ENCODE results near the gene TANGO2.

Gene TANGO2

GRCh38 chr22:20086101-20086599 is 65.2 kb downstream of the TANGO2 start:
- no peak for DNase-seq (ENCODE audit: low read depth in 2 of 2)

- no peak for DNase-seq (ENCODE audit: low read depth in 2 of 2)
These were observed 65.9 kb downstream of the TANGO2 start for GRCh38 chr22:20086763-20087162.

- DNase-seq (ENCODE audit: low read depth in 2 of 2): no peak
These were observed 66.7 kb downstream of the TANGO2 start for GRCh38 chr22:20087319-20088262.

- no peak for DNase-seq (ENCODE audit: low read depth in 2 of 2)
These were observed 67.3 kb downstream of the TANGO2 start for GRCh38 chr22:20088263-20088648.

- DNase-seq (ENCODE audit: low read depth in 2 of 2): no peak
These were observed 68.5 kb downstream of the TANGO2 start for GRCh38 chr22:20089226-20089976.

GRCh38 chr22:20089977-20090729 is 69.2 kb downstream of the TANGO2 start:
- DNase-seq (ENCODE audit: low read depth in 2 of 2): no peak

GRCh38 chr22:20090730-20091240 is 69.9 kb downstream of the TANGO2 start:
- no peak for DNase-seq (ENCODE audit: low read depth in 2 of 2)

GRCh38 chr22:20091690-20092476 is 71.0 kb downstream of the TANGO2 start:
- no peak for DNase-seq (ENCODE audit: low read depth in 2 of 2)

- no peak for DNase-seq (ENCODE audit: low read depth in 2 of 2)
These were observed 71.6 kb downstream of the TANGO2 start for GRCh38 chr22:20092477-20092854.

- DNase-seq (ENCODE audit: low read depth in 2 of 2): no peak
These were observed 72.7 kb downstream of the TANGO2 start for GRCh38 chr22:20093418-20094196.

GRCh38 chr22:20094197-20094807 is 73.4 kb downstream of the TANGO2 start:
- no peak for DNase-seq (ENCODE audit: low read depth in 2 of 2)

- DNase-seq (ENCODE audit: low read depth in 2 of 2): no peak
These were observed 74.6 kb downstream of the TANGO2 start for GRCh38 chr22:20095521-20095920.

- no peak for DNase-seq (ENCODE audit: low read depth in 2 of 2)
These were observed 75.9 kb downstream of the TANGO2 start for GRCh38 chr22:20096574-20097420.

- no peak for DNase-seq (ENCODE audit: low read depth in 2 of 2)
These were observed 78.3 kb downstream of the TANGO2 start for GRCh38 chr22:20099099-20099711.

- no peak for DNase-seq (ENCODE audit: low read depth in 2 of 2)
These were observed 80.7 kb downstream of the TANGO2 start for GRCh38 chr22:20101638-20102037.

GRCh38 chr22:20102203-20102780 is 81.4 kb downstream of the TANGO2 start:
- DNase-seq (ENCODE audit: low read depth in 2 of 2): no peak

- DNase-seq (ENCODE audit: low read depth in 2 of 2): no peak
These were observed 84.7 kb downstream of the TANGO2 start for GRCh38 chr22:20105456-20106204.
